Measurements from ENCODE around the gene VPS9D1.

DNA sequence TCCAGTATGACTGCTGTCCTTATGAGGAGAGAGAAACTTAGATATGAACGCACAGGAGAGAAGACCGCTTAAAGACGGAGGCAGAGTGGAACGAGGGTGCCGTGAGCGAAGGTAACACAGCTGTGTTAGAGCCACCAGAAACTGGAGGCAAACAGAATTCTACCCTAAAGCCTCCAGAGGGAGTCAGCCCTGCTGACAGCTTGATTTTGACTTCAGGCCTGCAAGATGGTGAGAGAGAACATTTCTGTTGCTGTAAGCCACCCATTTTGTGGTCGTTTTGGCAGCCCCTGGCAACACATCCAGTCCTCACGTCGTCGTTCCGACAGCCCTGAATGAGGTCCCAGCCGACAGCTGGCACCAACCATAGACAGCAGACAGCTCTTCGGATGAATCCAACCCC is 16.4 kb downstream of the VPS9D1 start:
- TF ChIP-seq, protein P1, sequence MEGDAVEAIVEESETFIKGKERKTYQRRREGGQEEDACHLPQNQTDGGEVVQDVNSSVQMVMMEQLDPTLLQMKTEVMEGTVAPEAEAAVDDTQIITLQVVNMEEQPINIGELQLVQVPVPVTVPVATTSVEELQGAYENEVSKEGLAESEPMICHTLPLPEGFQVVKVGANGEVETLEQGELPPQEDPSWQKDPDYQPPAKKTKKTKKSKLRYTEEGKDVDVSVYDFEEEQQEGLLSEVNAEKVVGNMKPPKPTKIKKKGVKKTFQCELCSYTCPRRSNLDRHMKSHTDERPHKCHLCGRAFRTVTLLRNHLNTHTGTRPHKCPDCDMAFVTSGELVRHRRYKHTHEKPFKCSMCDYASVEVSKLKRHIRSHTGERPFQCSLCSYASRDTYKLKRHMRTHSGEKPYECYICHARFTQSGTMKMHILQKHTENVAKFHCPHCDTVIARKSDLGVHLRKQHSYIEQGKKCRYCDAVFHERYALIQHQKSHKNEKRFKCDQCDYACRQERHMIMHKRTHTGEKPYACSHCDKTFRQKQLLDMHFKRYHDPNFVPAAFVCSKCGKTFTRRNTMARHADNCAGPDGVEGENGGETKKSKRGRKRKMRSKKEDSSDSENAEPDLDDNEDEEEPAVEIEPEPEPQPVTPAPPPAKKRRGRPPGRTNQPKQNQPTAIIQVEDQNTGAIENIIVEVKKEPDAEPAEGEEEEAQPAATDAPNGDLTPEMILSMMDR (conservative IDR thresholded peaks at IDR 0.05 in 1 of 2, IDR thresholded peaks at IDR 0.05 in 1 of 2; ENCODE audit: low read depth in 1 of 2, low read length in 2 of 2): peak in 1 of 2 donors; percentile 16
- TF ChIP-seq EZH2 (IDR thresholded peaks at IDR 0.05; ENCODE audit: low read length, missing control alignments): no peak
